ENCODE data around the gene LTF. TPM values are rescaled to one million over a fixed set of nuclear protein-coding genes. Genes with fewer than 3 reads are reported as not detected.

Gene LTF
- polyA plus RNA-seq, 3 donors = 5.6 to 13.4 (median 9.1) TPM

- WGBS, 3 donors = 78 to 91% (median 82%) methylated on average over 5 to 6 of the region's 6 CpGs
- no peak overlapping the region for H3K27ac ChIP-seq (ENCODE audit: low read depth, low read length)
These were observed 13.1 kb upstream of the LTF start for GRCh38 chr3:46477756-46478155.

DNA sequence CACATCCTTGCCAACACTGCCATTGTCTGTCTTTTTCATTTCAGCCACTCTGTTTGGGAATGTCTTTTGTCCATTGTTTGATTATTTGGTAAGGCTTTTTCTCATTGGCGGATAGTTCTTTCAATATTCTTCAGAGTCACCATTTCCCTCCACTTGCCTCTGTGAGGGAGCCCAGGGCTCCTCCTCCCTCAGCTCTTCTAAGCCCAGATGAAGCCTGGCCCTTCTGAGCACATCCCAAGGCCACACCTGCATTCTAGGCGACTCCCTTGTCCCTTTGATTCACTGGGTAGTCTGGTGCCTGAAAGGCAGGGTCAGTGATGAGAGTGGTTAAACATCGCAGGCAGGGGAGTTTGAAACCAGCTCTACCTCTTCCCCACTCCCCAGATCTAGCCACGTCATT lies 12.4 kb upstream of the LTF start:
- 81 to 92% (median 85%) methylated on average over 4 of the region's 4 CpGs for WGBS, 3 donors

GRCh38 chr3:46472736-46473135 lies 8.0 kb upstream of the LTF start:
- 85 to 97% (median 96%) methylated on average over 2 of the region's 2 CpGs for WGBS, 3 donors
- H3K27ac ChIP-seq (ENCODE audit: low read depth, low read length) = no peak overlapping the region

More for the DNA sequence above, 12.4 kb upstream of the LTF start:
- no peak overlapping the region for H3K27ac ChIP-seq (ENCODE audit: low read depth, low read length)

- 93 to 98% (median 94%) methylated on average over 5 of the region's 5 CpGs for WGBS, 3 donors
- no peak overlapping the region for H3K27ac ChIP-seq (ENCODE audit: low read depth, low read length)
These were observed 6.7 kb upstream of the LTF start for GRCh38 chr3:46471371-46471914.

- H3K27ac ChIP-seq (ENCODE audit: low read depth, low read length) = no peak overlapping the region
- 92 to 96% (median 93%) methylated on average over 4 of the region's 4 CpGs for WGBS, 3 donors
These were observed 6.1 kb upstream of the LTF start for GRCh38 chr3:46470831-46471230.

- 31 to 69% (median 39%) methylated on average over 3 of the region's 3 CpGs for WGBS, 3 donors
These were observed 5.1 kb upstream of the LTF start for GRCh38 chr3:46469680-46470357.

GRCh38 chr3:46468753-46469600 lies 4.3 kb upstream of the LTF start:
- WGBS, 3 donors = 79 to 85% (median 82%) methylated on average over 6 of the region's 6 CpGs
- H3K27ac ChIP-seq (ENCODE audit: low read depth, low read length) = no peak overlapping the region

More at GRCh38 chr3:46469680-46470357, 5.1 kb upstream of the LTF start:
- no peak overlapping the region for H3K27ac ChIP-seq (ENCODE audit: low read depth, low read length)

DNA sequence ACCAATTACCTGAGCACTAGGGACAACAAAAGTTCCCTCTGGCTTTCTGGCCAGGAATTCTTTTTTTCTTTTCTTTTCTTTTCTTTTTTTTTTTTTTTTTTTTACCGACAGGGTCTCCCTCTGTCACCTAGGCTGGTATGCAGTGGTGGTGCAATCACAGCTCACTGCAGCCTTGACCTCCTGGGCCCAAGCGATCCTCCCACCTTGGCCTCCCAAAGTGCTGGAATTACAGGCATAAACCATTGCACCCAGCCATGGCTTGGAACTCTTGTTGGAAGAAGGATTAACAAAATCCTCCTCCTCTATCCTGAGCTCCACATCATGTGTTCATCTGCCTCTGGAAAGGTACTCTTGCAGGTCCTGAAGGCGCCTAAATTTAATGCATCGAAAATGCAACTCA lies 2.9 kb upstream of the LTF start:
- 91 to 96% (median 91%) methylated on average over 4 of the region's 4 CpGs for WGBS, 3 donors
- no peak overlapping the region for H3K27ac ChIP-seq (ENCODE audit: low read depth, low read length)

- 33 to 79% (median 39%) methylated on average over 1 of the region's 1 CpG for WGBS, 3 donors
- H3K27ac ChIP-seq (ENCODE audit: low read depth, low read length) = no peak overlapping the region
These were observed 2.2 kb upstream of the LTF start for GRCh38 chr3:46466871-46467403.

- no peak overlapping the region for H3K27ac ChIP-seq (ENCODE audit: low read depth, low read length)
These were observed 1.6 kb upstream of the LTF start for GRCh38 chr3:46466273-46466672.

GRCh38 chr3:46465196-46465520 lies 453 bp upstream of the LTF start:
- H3K27ac ChIP-seq (ENCODE audit: low read depth, low read length) = no peak overlapping the region
- WGBS, 3 donors = 55 to 67% (median 65%) methylated on average over 2 of the region's 2 CpGs

- WGBS, 3 donors = 59 to 85% (median 59%) methylated on average over 7 to 8 of the region's 8 CpGs
- H3K27ac ChIP-seq (ENCODE audit: low read depth, low read length) = no peak overlapping the region
These were observed 850 bp downstream of the LTF start for GRCh38 chr3:46463868-46464241.

GRCh38 chr3:46463120-46463867 lies 1.4 kb downstream of the LTF start:
- 33 to 72% (median 44%) methylated on average over 6 of the region's 6 CpGs for WGBS, 3 donors
- no peak overlapping the region for H3K27ac ChIP-seq (ENCODE audit: low read depth, low read length)

DNA sequence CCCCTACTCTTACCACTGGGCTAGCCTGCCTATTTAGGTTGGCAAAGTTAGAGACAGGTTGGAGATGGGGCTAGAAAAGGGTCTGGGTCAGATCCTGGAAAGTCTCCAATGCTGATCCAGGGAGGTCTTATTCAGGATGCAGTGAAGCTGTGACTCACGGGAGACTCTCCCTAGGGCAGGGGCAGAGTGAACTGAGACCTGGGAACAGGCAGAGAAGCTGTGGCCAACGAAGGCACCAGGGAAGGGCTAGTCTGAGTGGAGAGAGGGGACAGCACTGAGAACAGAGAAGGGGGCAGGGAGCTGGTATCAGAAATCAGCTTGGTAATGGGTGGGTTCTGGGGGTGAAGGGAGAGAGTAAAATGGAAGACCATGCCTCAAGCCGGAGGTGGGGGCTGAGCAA lies 2.2 kb downstream of the LTF start:
- 65 to 72% (median 68%) methylated on average over 3 of the region's 3 CpGs for WGBS, 3 donors
- H3K27ac ChIP-seq (ENCODE audit: low read depth, low read length) = no peak overlapping the region

DNA sequence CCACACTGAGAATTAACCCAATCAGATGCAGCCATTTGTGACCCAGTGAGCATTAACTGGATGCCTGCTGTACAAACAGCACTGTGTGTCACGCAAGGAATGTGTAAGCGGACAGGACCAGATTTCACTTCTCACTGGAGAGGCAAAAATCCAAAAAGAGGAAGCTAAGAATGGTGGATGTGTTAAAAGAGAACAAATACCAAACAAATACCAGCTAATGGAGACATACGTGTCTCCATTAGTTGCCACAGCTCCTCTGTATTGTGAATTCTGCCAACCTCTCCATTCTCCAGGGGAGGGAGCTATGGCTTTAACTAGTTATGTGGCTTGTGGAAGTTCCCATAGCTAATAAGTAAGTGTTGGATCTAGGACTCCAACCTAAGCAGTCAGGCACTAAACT lies 2.6 kb downstream of the LTF start:
- H3K27ac ChIP-seq (ENCODE audit: low read depth, low read length) = no peak overlapping the region
- 41 to 52% (median 48%) methylated on average over 3 of the region's 3 CpGs for WGBS, 3 donors

DNA sequence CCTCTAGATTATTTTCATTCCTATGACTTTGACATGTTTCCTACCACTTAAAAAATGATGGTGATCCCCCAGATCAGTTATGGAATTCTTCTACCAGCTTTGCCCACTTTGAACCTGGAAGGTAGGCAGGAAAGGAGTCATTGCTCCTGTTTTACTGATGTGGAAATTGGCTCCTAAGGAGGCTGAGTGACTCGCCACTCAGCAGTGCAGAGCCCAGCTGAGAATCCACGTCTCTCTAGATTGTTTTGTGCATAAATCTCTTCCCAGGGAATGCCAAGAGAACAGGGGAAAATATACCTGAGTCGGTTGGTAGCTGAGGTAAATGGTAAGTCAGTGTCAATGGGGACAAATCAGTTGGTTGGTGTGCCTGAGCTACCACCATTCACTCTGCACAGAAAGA lies 4.7 kb downstream of the LTF start:
- no peak overlapping the region for H3K27ac ChIP-seq (ENCODE audit: low read depth, low read length)
- 75 to 84% (median 79%) methylated on average over 3 of the region's 3 CpGs for WGBS, 3 donors

DNA sequence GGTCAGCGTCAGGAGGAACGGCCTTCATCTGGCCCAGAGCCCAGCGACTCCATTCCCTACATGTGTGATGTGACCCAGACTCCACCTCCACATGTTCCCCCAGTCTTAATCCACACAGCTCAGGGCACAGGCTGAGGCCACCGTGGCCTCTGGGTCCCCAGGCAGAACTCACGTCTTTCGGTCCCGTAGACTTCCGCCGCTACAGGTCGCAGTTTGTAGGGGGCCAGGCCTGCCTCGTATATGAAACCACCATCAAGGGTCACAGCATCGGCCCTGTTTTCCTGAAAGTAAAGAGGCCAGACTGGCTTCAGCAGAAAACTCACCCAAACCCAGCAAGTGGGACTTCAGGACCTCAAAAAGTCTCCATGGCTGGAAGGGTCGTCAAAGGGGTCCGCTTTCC lies 8.6 kb downstream of the LTF start:
- WGBS, 3 donors = 89 to 93% (median 92%) methylated on average over 14 of the region's 14 CpGs
- no peak overlapping the region for H3K27ac ChIP-seq (ENCODE audit: low read depth, low read length)

- WGBS, 3 donors = 85 to 90% (median 89%) methylated on average over 21 of the region's 21 CpGs
- no peak overlapping the region for H3K27ac ChIP-seq (ENCODE audit: low read depth, low read length)
These were observed 9.2 kb downstream of the LTF start for GRCh38 chr3:46455231-46456115.
